ENCODE data around the gene NTN4. TPM values are rescaled to one million over a fixed set of nuclear protein-coding genes. Genes with fewer than 3 reads are reported as not detected.

NTN4 gene
- total and polyA plus RNA-seq, 10 of the 15 experiments (the other 5 are each of a cell fraction or from before 2014, with no cell fraction given) = 0.15 TPM; not detected in 9

DNA sequence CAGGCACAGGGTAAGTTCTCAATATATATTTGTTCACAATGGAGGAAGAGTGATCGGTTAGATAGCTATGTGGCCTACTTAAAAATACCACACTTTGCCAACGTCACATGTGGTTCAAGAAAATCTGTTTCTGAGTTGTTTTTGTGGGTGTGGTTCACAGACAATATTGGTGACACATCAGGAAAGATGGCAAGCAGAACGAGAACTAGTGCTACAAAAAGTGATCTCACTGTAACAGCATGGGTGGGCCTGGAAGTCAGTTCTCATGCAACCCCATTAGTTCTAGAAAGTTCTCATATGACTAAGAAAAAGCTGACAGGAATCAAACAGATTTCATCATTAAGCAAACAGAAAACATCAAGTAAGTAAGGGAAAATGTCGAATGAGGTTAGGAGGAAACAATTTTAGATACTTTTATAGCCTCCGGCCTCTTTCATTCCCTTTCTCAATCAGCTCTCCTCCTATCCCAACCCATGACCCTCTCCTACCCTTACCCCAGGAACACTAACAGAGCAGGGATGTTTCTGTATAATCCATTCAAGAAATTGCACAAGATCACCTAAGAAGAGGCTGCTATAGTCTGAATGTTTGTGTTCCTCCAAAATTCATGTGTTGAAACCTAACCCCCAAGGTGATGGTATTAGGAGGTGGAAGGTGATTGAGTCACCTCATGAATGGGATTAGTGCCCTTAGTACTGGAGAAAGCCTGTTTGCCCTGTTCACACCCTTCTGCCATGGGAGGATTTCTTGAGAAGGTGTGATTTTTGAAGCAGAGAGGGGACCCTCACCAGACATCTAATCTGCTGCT is 15.5 kb upstream of the NTN4 start:
- no TSS peak for BruUV-seq (replicated peaks)
- TF ChIP-seq NFXL1 (IDR thresholded peaks at IDR 0.05; ENCODE audit: borderline replicate concordance) (no peak), POLR2AphosphoS2 (IDR thresholded peaks at IDR 0.05; ENCODE audit: low read depth, low read length) (no peak), RELA (IDR thresholded peaks at IDR 0.05; ENCODE audit: borderline replicate concordance, partially characterized antibody) (no peak), ZSCAN29 (IDR thresholded peaks at IDR 0.05) (no peak), ATF7 (IDR thresholded peaks at IDR 0.05; ENCODE audit: low read depth) (no peak), SREBF2 (IDR thresholded peaks at IDR 0.05; ENCODE audit: low read length) (no peak)
- TF ChIP-seq, protein P1, sequence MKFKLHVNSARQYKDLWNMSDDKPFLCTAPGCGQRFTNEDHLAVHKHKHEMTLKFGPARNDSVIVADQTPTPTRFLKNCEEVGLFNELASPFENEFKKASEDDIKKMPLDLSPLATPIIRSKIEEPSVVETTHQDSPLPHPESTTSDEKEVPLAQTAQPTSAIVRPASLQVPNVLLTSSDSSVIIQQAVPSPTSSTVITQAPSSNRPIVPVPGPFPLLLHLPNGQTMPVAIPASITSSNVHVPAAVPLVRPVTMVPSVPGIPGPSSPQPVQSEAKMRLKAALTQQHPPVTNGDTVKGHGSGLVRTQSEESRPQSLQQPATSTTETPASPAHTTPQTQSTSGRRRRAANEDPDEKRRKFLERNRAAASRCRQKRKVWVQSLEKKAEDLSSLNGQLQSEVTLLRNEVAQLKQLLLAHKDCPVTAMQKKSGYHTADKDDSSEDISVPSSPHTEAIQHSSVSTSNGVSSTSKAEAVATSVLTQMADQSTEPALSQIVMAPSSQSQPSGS (IDR thresholded peaks at IDR 0.05; ENCODE audit: low read length) = no peak
- TF ChIP-seq, protein P2, sequence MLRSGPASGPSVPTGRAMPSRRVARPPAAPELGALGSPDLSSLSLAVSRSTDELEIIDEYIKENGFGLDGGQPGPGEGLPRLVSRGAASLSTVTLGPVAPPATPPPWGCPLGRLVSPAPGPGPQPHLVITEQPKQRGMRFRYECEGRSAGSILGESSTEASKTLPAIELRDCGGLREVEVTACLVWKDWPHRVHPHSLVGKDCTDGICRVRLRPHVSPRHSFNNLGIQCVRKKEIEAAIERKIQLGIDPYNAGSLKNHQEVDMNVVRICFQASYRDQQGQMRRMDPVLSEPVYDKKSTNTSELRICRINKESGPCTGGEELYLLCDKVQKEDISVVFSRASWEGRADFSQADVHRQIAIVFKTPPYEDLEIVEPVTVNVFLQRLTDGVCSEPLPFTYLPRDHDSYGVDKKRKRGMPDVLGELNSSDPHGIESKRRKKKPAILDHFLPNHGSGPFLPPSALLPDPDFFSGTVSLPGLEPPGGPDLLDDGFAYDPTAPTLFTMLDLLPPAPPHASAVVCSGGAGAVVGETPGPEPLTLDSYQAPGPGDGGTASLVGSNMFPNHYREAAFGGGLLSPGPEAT (IDR thresholded peaks at IDR 0.05; ENCODE audit: low read depth) = no peak
- TF ChIP-seq, protein P3, sequence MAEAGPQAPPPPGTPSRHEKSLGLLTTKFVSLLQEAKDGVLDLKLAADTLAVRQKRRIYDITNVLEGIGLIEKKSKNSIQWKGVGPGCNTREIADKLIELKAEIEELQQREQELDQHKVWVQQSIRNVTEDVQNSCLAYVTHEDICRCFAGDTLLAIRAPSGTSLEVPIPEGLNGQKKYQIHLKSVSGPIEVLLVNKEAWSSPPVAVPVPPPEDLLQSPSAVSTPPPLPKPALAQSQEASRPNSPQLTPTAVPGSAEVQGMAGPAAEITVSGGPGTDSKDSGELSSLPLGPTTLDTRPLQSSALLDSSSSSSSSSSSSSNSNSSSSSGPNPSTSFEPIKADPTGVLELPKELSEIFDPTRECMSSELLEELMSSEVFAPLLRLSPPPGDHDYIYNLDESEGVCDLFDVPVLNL (IDR thresholded peaks at IDR 0.05; ENCODE audit: low read depth, low read length) = no peak
- WGBS (ENCODE audit: insufficient coverage, insufficient replicate concordance, low lambda C conversion rate, missing lambda C conversion rate) = 28% methylated on average over 5 of the region's 5 CpGs
- no peak for FAIRE-seq
- Histone ChIP-seq H3K79me2 (ENCODE audit: control insufficient read depth, insufficient read depth, low read length) (no peaks in the 10 kb centered on the region), H3K4me1 (ENCODE audit: control insufficient read depth, insufficient read depth, low read length) (no peaks in the 10 kb centered on the region), H3K27ac (ENCODE audit: control insufficient read depth, insufficient read depth) (no peak overlapping the region), H3K4me3 (no peak overlapping the region), H2AFZ (ENCODE audit: control insufficient read depth, low read depth, low read length) (no peak overlapping the region), H3K36me3 (ENCODE audit: control insufficient read depth in 2 of 2, insufficient read depth in 2 of 2, low read length in 1 of 2) (no peaks in the 10 kb centered on the region), H4K20me1 (ENCODE audit: control insufficient read depth, insufficient read depth) (no peaks in the 10 kb centered on the region), H3K9ac (ENCODE audit: control insufficient read depth, insufficient read depth, low read length) (no peak overlapping the region), H3K4me2 (ENCODE audit: control insufficient read depth, insufficient read depth) (no peak overlapping the region), H3K9me3 (replicated peaks; ENCODE audit: control insufficient read depth, insufficient read depth, low read length) (no peaks in the 10 kb centered on the region), H3K27me3 (replicated peaks in 1 of 2; ENCODE audit: control insufficient read depth in 2 of 2, insufficient read depth in 2 of 2, low read length in 1 of 2) (no peaks in the 10 kb centered on the region; a peak in 2 of 4 replicates)
- ChIA-PET SMC1A (ENCODE audit: uncharacterized antibody, unreplicated experiment) (interaction anchor here (1.0 kb wide), 1 partner anchor 156 kb away, joined by 3 read pairs; no protein-coding TSS in a partner anchor), RAD21 (ENCODE audit: unreplicated experiment) (no interaction called here), CTCF (interaction anchor here (0.6 to 0.9 kb wide), 2 partner anchors 162 to 733 kb away, joined by 3 read pairs; partner anchors contain the start of gene NR2C1), POLR2A (no interaction called here)
- in situ Hi-C loops (cut with MboI) (no loop called here), intact Hi-C loops (cut with micrococcal nuclease; ENCODE audit: unreplicated experiment) (no loop called here)
- DNase-seq (ENCODE audit: low read depth, low spot score) = no peak
- ATAC-seq = no peak
